IMR-90 (cell line): ENCODE measurements around the gene MSI2. TPM values are rescaled to one million over a fixed set of nuclear protein-coding genes. Genes with fewer than 3 reads are reported as not detected.

ENCODE experiments used
- ATAC-seq: fragments of 200-7000 bp; cut with Tn5 transposase; 2 replicates; pipeline ENCODE4 v1.9.1; 2020; ENCODE audit warnings: low read depth, mild to moderate bottlenecking, moderate library complexity
- BruUV-seq: library from RNA; stranded (reverse); fragments of 400-500 nt; replicated peaks from 2 replicates; lab custom pipeline; 2021; lab: Mats Ljungman, UMichigan
- CTCF ChIA-PET: fragments of 300-600 bp; formaldehyde crosslinking; extraction: SDS; loops from one replicate; lab custom pipeline; 2021; ENCODE audit warnings: antibody characterized with exemption; lab: Yijun Ruan, JAX
- POLR2A ChIA-PET: fragments of 300-600 bp; sonication (Branson Sonifier 250); formaldehyde crosslinking; loops from one replicate; lab custom pipeline; 2022; ENCODE audit warnings: antibody characterized with exemption; ENCODE audit not compliant: unreplicated experiment; lab: Charles Lee
- DNase-seq: peaks from one replicate; pipeline ENCODE4 v3.0.0; 2013
- H2AFZ ChIP-seq: replicated peaks from 2 replicates; pipeline ENCODE3; 2013; ENCODE audit warnings: low read length, mild to moderate bottlenecking; ENCODE audit not compliant: poor library complexity
- H2AK5ac ChIP-seq: 2 replicates; pipeline ENCODE4 v1.6.1; 2013; ENCODE audit warnings: low read depth, low read length, inconsistent platforms
- H2AK9ac ChIP-seq: replicated peaks from 2 replicates; pipeline ENCODE3; 2013; ENCODE audit warnings: mild to moderate bottlenecking, low read depth, low read length, moderate library complexity; ENCODE audit not compliant: poor library complexity
- H2BK120ac ChIP-seq: 2 replicates; pipeline ENCODE4 v1.6.1; 2013; ENCODE audit warnings: low read depth, low read length, inconsistent platforms
- H2BK15ac ChIP-seq: 3 replicates; pipeline ENCODE4 v1.6.1; 2013; ENCODE audit warnings: low read depth, low read length, inconsistent platforms
- H2BK20ac ChIP-seq: 2 replicates; pipeline ENCODE4 v1.6.1; 2013; ENCODE audit warnings: low read depth, mild to moderate bottlenecking, inconsistent platforms, low read length, moderate library complexity
- H2BK5ac ChIP-seq: 2 replicates; pipeline ENCODE4 v1.6.1; 2013; ENCODE audit warnings: mild to moderate bottlenecking, low read depth, low read length, inconsistent platforms; ENCODE audit not compliant: poor library complexity, severe bottlenecking
- H3K14ac ChIP-seq: replicated peaks from 2 replicates; pipeline ENCODE4 v1.6.1; 2013; ENCODE audit warnings: low read depth, low read length, inconsistent platforms
- H3K18ac ChIP-seq: 2 replicates; pipeline ENCODE4 v1.6.1; 2013; ENCODE audit warnings: low read depth, low read length, control low read depth
- H3K23ac ChIP-seq: 2 replicates; pipeline ENCODE4 v1.6.1; 2013; ENCODE audit warnings: low read depth, low read length, inconsistent platforms
- H3K27ac ChIP-seq: 2 replicates; pipeline ENCODE4 v1.5.1; 2013; ENCODE audit warnings: mild to moderate bottlenecking, control low read depth, low read length; ENCODE audit not compliant: insufficient read depth
- H3K27me3 ChIP-seq: 2 replicates; pipeline ENCODE4 v1.6.1; 2013; ENCODE audit warnings: low read length; ENCODE audit not compliant: control insufficient read depth, insufficient read depth
- H3K36me3 ChIP-seq: 2 replicates; pipeline ENCODE4 v1.6.1; 2013; ENCODE audit warnings: low read length, mixed read lengths; ENCODE audit not compliant: control insufficient read depth, insufficient read depth
- H3K4ac ChIP-seq: 2 replicates; pipeline ENCODE4 v1.6.1; 2013; ENCODE audit warnings: low read depth, low read length, inconsistent platforms
- H3K4me1 ChIP-seq: 2 replicates; pipeline ENCODE4 v1.6.1; 2013; ENCODE audit warnings: low read length, mixed read lengths; ENCODE audit not compliant: control insufficient read depth, insufficient read depth
- H3K4me2 ChIP-seq: 2 replicates; pipeline ENCODE4 v1.6.1; 2013; ENCODE audit warnings: low read depth, mild to moderate bottlenecking, control low read depth, low read length, moderate library complexity
- H3K4me3 ChIP-seq: 2 replicates; pipeline ENCODE4 v1.5.1; 2013; ENCODE audit warnings: low read depth, mild to moderate bottlenecking, control low read depth, low read length, moderate library complexity; ENCODE audit not compliant: insufficient read depth
- H3K56ac ChIP-seq: 2 replicates; pipeline ENCODE4 v1.6.1; 2013; ENCODE audit warnings: low read length, inconsistent platforms; ENCODE audit not compliant: insufficient read depth; ENCODE audit errors: extremely low read depth
- H3K79me1 ChIP-seq, 2 experiments: 2 replicates each; pipeline ENCODE4 v1.6.1; 2013; ENCODE audit warnings: low read length in 2 of 2, inconsistent platforms in 1 of 2, low read depth in 1 of 2
- H3K9ac ChIP-seq: 2 replicates; pipeline ENCODE4 v1.6.1; 2013; ENCODE audit warnings: low read depth, low read length, control low read depth
- H3K9me1 ChIP-seq: 2 replicates; pipeline ENCODE4 v1.6.1; 2013; ENCODE audit warnings: low read length, inconsistent platforms; ENCODE audit not compliant: insufficient read depth
- H3K9me3 ChIP-seq: 2 replicates; pipeline ENCODE4 v1.6.1; 2013; ENCODE audit warnings: low read length; ENCODE audit not compliant: control insufficient read depth, insufficient read depth
- H4K20me1 ChIP-seq: 2 replicates; pipeline ENCODE4 v1.6.1; 2013; ENCODE audit warnings: low read length, inconsistent platforms; ENCODE audit not compliant: insufficient read depth
- H4K5ac ChIP-seq: 2 replicates; pipeline ENCODE4 v1.6.1; 2013; ENCODE audit warnings: mild to moderate bottlenecking, low read depth, low read length, control low read depth
- H4K8ac ChIP-seq, 2 experiments: 2 replicates each; pipeline ENCODE4 v1.6.1; 2013; ENCODE audit warnings: low read depth in 2 of 2, low read length in 2 of 2, control low read depth in 1 of 2, inconsistent platforms in 1 of 2
- H4K91ac ChIP-seq: 2 replicates; pipeline ENCODE4 v1.6.1; 2013; ENCODE audit warnings: low read depth, low read length, inconsistent platforms; ENCODE audit not compliant: insufficient read depth
- BHLHE40 ChIP-seq: fragments of 150-350 bp; IDR thresholded peaks from 2 replicates; pipeline ENCODE4 v1.6.1; 2016; ENCODE audit warnings: mild to moderate bottlenecking, low read depth, low read length
- CEBPB ChIP-seq: IDR thresholded peaks from 2 replicates; pipeline ENCODE4 v1.6.1; 2012; ENCODE audit warnings: low read depth, low read length, improper control_type of control experiment
- CHD1 ChIP-seq: IDR thresholded peaks from 2 replicates; pipeline ENCODE4 v1.6.1; 2012; ENCODE audit warnings: low read depth, low read length, improper control_type of control experiment
- CTCF ChIP-seq: conservative IDR thresholded peaks from 2 replicates; pipeline ENCODE4 v1.5.1; 2012; ENCODE audit warnings: mild to moderate bottlenecking, low read depth, low read length, improper control_type of control experiment
- ELK1 ChIP-seq: fragments of 150-350 bp; IDR thresholded peaks from 2 replicates; pipeline ENCODE4 v1.6.1; 2016; ENCODE audit warnings: low read depth, mild to moderate bottlenecking, low read length, moderate library complexity, borderline replicate concordance
- FOS ChIP-seq: fragments of 150-350 bp; IDR thresholded peaks from 2 replicates; pipeline ENCODE4 v1.6.1; 2016; ENCODE audit warnings: low read depth, low read length
- MAFK ChIP-seq: IDR thresholded peaks from 2 replicates; pipeline ENCODE4 v1.6.1; 2012; ENCODE audit warnings: low read depth, low read length, improper control_type of control experiment
- MAZ ChIP-seq: IDR thresholded peaks from 2 replicates; pipeline ENCODE4 v1.6.1; 2012; ENCODE audit warnings: low read depth, mild to moderate bottlenecking, low read length, improper control_type of control experiment, moderate library complexity, borderline replicate concordance
- MXI1 ChIP-seq: IDR thresholded peaks from 2 replicates; pipeline ENCODE4 v1.6.1; 2012; ENCODE audit warnings: low read depth, mild to moderate bottlenecking, low read length, moderate library complexity, borderline replicate concordance
- NFE2L2 ChIP-seq: fragments of 150-350 bp; IDR thresholded peaks from 2 replicates; pipeline ENCODE4 v1.6.1; 2016; ENCODE audit warnings: low read depth, mild to moderate bottlenecking, low read length
- POLR2A ChIP-seq: IDR thresholded peaks from 2 replicates; pipeline ENCODE4 v1.6.1; 2012; ENCODE audit warnings: mild to moderate bottlenecking, low read depth, low read length
- RAD21 ChIP-seq: IDR thresholded peaks from 2 replicates; pipeline ENCODE4 v1.6.1; 2012; ENCODE audit warnings: low read length, improper control_type of control experiment
- RCOR1 ChIP-seq: IDR thresholded peaks from 2 replicates; pipeline ENCODE4 v1.6.1; 2012; ENCODE audit warnings: mild to moderate bottlenecking, low read length, improper control_type of control experiment; ENCODE audit not compliant: insufficient replicate concordance
- RFX5 ChIP-seq: IDR thresholded peaks from 2 replicates; pipeline ENCODE4 v1.8.0; 2012; ENCODE audit warnings: low read depth, mild to moderate bottlenecking, low read length, moderate library complexity
- SMC3 ChIP-seq: fragments of 150-350 bp; IDR thresholded peaks from 2 replicates; pipeline ENCODE4 v1.6.1; 2016; ENCODE audit warnings: low read depth, mild to moderate bottlenecking, antibody characterized with exemption, low read length, moderate library complexity
- USF2 ChIP-seq: fragments of 150-350 bp; IDR thresholded peaks from 2 replicates; pipeline ENCODE4 v1.6.1; 2017; ENCODE audit warnings: mild to moderate bottlenecking, antibody characterized with exemption, low read length, low read depth
- WGBS, 2 experiments: methylation state at CpG; one replicate each; pipeline versions ENCODE4 v1.1.5 to v1.1.7; 2013; ENCODE audit warnings: missing lambda C conversion rate in 2 of 2; ENCODE audit not compliant: insufficient read length in 1 of 2; ENCODE audit errors: extremely low coverage in 2 of 2; 5-methylcytosine and 5-hydroxymethylcytosine counted together
- dilution Hi-C: fragments of 300-500 bp; cut with HindIII; formaldehyde crosslinking; loops from one replicate; pipeline ENCODE4 v1.14.3; 2018; ENCODE audit warnings: low sequenced_read_pairs; ENCODE audit not compliant: unreplicated experiment
- in situ Hi-C: fragments of 300-500 bp; cut with MboI; formaldehyde crosslinking; loops from 3 replicates; pipeline ENCODE4 v1.14.3; 2019; ENCODE audit warnings: low sequenced_read_pairs, inconsistent platforms, mixed read lengths
- intact Hi-C: fragments of 100-400 bp; cut with micrococcal nuclease; formaldehyde crosslinking; loops from 2 replicates; pipeline ENCODE4 v1.10.0; 2022
- polyA plus RNA-seq, 3 experiments: library from polyadenylated mRNA; depleted of rRNA; stranded (reverse); fragments of >200 nt; gene quantifications; 2 replicates each; pipeline ENCODE4 v1.2.3, GENCODE V29; 2012; ENCODE audit warnings: low replicate concordance in 1 of 3
- total RNA-seq: library from RNA; depleted of rRNA; stranded (reverse); fragments of >200 nt; gene quantifications from 2 replicates; pipeline ENCODE4 v1.2.3, GENCODE V29; 2012

Gene MSI2
- total and polyA plus RNA-seq, 2 of the 4 experiments (the other 2 are of a cell fraction): 13.0 to 16.0 TPM

- TF ChIP-seq ELK1 (no peak), MAFK (no peak), BHLHE40 (no peak), SMC3 (no peak), CHD1 (no peak), CEBPB (no peak), RFX5 (no peak), NFE2L2 (no peak), MAZ (no peak), USF2 (no peak), POLR2A (no peak), CTCF (no peak), FOS (no peak), MXI1 (no peak), RCOR1 (no peak), RAD21 (no peak)
- Histone ChIP-seq H3K23ac (no peak overlapping the region), H3K36me3 (peaks cover 6% of the 10 kb centered on the region), H3K79me1 (no peaks in the 10 kb centered on the region), H2AK5ac (no peak overlapping the region), H3K9ac (no peak overlapping the region), H3K9me3 (no peaks in the 10 kb centered on the region), H2BK15ac (no peak overlapping the region), H2AK9ac (no peak overlapping the region), H3K56ac (no peak overlapping the region), H3K27ac (no peak overlapping the region), H3K4me2 (no peak overlapping the region), H4K5ac (no peak overlapping the region), H3K9me1 (no peaks in the 10 kb centered on the region; the same call in 1 of the 2 replicates), H2AFZ (no peak overlapping the region), H3K14ac (no peak overlapping the region), H3K4me1 (peaks cover under 1% of the 10 kb centered on the region; the same call in 1 of the 2 replicates), H2BK120ac (no peak overlapping the region), H3K4me3 (no peak overlapping the region), H4K91ac (no peak overlapping the region), H4K20me1 (no peaks in the 10 kb centered on the region), H2BK20ac (no peak overlapping the region), H2BK5ac (no peak overlapping the region), H3K27me3 (no peaks in the 10 kb centered on the region), H3K18ac (no peak overlapping the region), H4K8ac (no peak overlapping the region), H3K4ac (no peak overlapping the region)
- dilution Hi-C loops: no loop called here
- POLR2A ChIA-PET: no interaction called here
- ATAC-seq: no peak
- in situ Hi-C loops: no loop called here
- 29% methylated on average over 1 of the region's 5 CpGs; no CpG with 5 or more reads in 1 of the 2 experiments for WGBS, 2 experiments
- intact Hi-C loops: loop anchor here (10.0 kb wide), 1 partner anchor 438 kb away; no protein-coding TSS in a partner anchor
- no peak for DNase-seq
- CTCF ChIA-PET: interaction anchor here (0.5 kb wide), 1 partner anchor 556 kb away, joined by 5 read pairs; no protein-coding TSS in a partner anchor
- BruUV-seq: no TSS peak
These were observed 421.0 kb downstream of the MSI2 start for GRCh38 chr17:57677301-57677700.
